T-cell (primary cell): ENCODE data around the gene DDAH2. TPM values are rescaled to one million over a fixed set of nuclear protein-coding genes. Genes with fewer than 3 reads are reported as not detected.

Source experiments
- ATAC-seq, 4 experiments: fragments of 200-7000 bp in 3 of 4; fragments of 150-1000 bp in 1 of 4; cut with Tn5 transposase; replicated peaks in 1 of 4; 1 replicate in 3 of 4; 2 replicates in 1 of 4; pipeline ENCODE4 v1.10.0; 2021; ENCODE audit warnings: moderate library complexity in 3 of 4, mild to moderate bottlenecking in 2 of 4, moderate number of reproducible peaks in 1 of 4
- CTCF ChIA-PET, 2 donors: fragments of 300-600 bp; sonication (Branson Sonifier 250); formaldehyde crosslinking; loops; one replicate each; lab custom pipeline; 2022; ENCODE audit warnings: antibody characterized with exemption in 2 of 2; lab: Charles Lee
- POLR2A ChIA-PET, 2 donors: fragments of 300-600 bp; sonication (Branson Sonifier 250); formaldehyde crosslinking; loops; one replicate each; lab custom pipeline; 2022; ENCODE audit warnings: antibody characterized with exemption in 2 of 2; lab: Charles Lee
- DNase-seq, 35 experiments: peaks; one replicate each; pipeline versions ENCODE4 v3.0.0 to v3.0.0-alpha.2; 2013 to 2023
- H3K27ac ChIP-seq: one replicate; pipeline ENCODE4 v1.5.1; 2013; ENCODE audit warnings: low read length
- H3K27me3 ChIP-seq, 2 experiments: replicated peaks in 1 of 2; 1 replicate in 1 of 2; 2 replicates in 1 of 2; pipeline versions ENCODE4 v1.6.1 to v1.7.0; 2013; ENCODE audit warnings: low read length in 1 of 2, mixed read lengths in 1 of 2; ENCODE audit not compliant: control insufficient read depth in 2 of 2, insufficient read depth in 2 of 2; ENCODE audit errors: extremely low read depth in 1 of 2
- H3K36me3 ChIP-seq, 2 donors: 1 replicate in 1 of 2; 2 replicates in 1 of 2; pipeline versions ENCODE4 v1.6.1 to v1.7.0; 2013; ENCODE audit warnings: low read length in 1 of 2; ENCODE audit not compliant: control insufficient read depth in 2 of 2, insufficient read depth in 1 of 2; ENCODE audit errors: extremely low read depth in 1 of 2
- H3K4me1 ChIP-seq, 2 experiments: 1 replicate in 1 of 2; 2 replicates in 1 of 2; pipeline versions ENCODE4 v1.6.1 to v1.7.0; 2013; ENCODE audit warnings: low read length in 2 of 2, mixed read lengths in 1 of 2; ENCODE audit not compliant: insufficient read depth in 2 of 2, control insufficient read depth in 1 of 2; ENCODE audit errors: extremely low read depth in 1 of 2
- H3K4me3 ChIP-seq, 2 donors: 1 replicate in 1 of 2; 2 replicates in 1 of 2; pipeline versions ENCODE4 v1.5.1 to v1.7.0; 2013; ENCODE audit warnings: mild to moderate bottlenecking in 2 of 2, low read length in 1 of 2, moderate library complexity in 1 of 2; ENCODE audit not compliant: control insufficient read depth in 1 of 2; ENCODE audit errors: extremely low read depth in 1 of 2
- H3K9me3 ChIP-seq: 2 replicates; pipeline ENCODE4 v1.7.0; 2013
- H3K27ac Mint-ChIP-seq, 2 donors: one replicate each; pipeline ENCODE4 v1.8.0; 2020 to 2021; ENCODE audit warnings: mild to moderate bottlenecking in 2 of 2, mixed read lengths in 2 of 2
- H3K27me3 Mint-ChIP-seq, 2 donors: one replicate each; pipeline ENCODE4 v1.8.0; 2021 to 2022; ENCODE audit warnings: mixed read lengths in 2 of 2
- H3K36me3 Mint-ChIP-seq: one replicate; pipeline ENCODE4 v1.8.0; 2021; ENCODE audit warnings: mixed read lengths
- H3K4me1 Mint-ChIP-seq, 3 donors: one replicate each; pipeline ENCODE4 v1.8.0; 2020 to 2022; ENCODE audit warnings: mixed read lengths in 3 of 3, mild to moderate bottlenecking in 1 of 3
- H3K4me3 Mint-ChIP-seq, 3 donors: one replicate each; pipeline ENCODE4 v1.8.0; 2020 to 2022; ENCODE audit warnings: mild to moderate bottlenecking in 3 of 3, mixed read lengths in 3 of 3, moderate library complexity in 3 of 3
- H3K9me3 Mint-ChIP-seq, 3 donors: one replicate each; pipeline ENCODE4 v1.8.0; 2020 to 2022; ENCODE audit warnings: mixed read lengths in 3 of 3
- WGBS: methylation state at CpG from one replicate; pipeline ENCODE4 v1.1.5; 2013; ENCODE audit warnings: missing lambda C conversion rate; ENCODE audit not compliant: insufficient coverage; 5-methylcytosine and 5-hydroxymethylcytosine counted together
- total RNA-seq, 35 experiments: library from RNA in 6 of 35; stranded (reverse) in 6 of 35; fragments of 120-200 nt in 1 of 35; gene quantifications; one replicate each; pipeline versions ENCODE4 v1.2.1 to v1.2.4 and lab custom pipeline; 2013 to 2026

DDAH2 gene
- total RNA-seq, 5 donors from 2014 or later (not counting 1 experiment from before 2014, with no cell fraction given), result 9.0 to 13.2 (median 11.5) TPM

DNA sequence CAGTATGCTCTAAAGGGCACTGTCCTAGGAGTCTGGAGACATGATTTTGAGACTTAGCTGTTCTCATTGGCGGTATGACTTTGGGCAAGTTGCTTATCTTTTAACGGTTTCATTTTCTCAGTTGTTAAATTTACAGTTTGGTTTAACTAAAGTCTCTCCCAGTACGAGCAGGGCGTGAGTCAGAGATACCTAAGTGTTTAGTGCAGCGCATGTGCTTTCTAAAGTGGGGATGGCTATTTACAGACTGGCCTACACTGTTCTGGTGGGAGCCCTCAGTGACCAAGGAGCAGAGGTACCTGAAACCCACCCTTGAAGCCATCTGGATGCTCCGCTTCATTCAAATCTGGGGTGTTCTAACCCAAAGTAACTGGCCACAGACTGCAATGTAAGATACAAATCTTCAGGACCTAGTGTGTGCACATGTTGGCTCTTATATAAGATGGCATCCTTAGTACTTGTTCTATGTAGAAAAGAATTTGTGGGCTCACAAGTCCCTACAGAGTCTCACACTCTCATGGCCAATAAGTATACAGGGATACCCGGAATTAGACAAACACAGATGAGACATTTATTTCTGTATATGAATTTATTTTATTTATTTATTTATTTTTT, 21.4 kb upstream of the DDAH2 start:
- ChIA-PET POLR2A (no interaction called here), CTCF (no interaction called here)
- H3K4me1 ChIP-seq, result no peaks in the 10 kb centered on the region
- no peaks in the 10 kb centered on the region for H3K27me3 Mint-ChIP-seq
- ATAC-seq (no peak), DNase-seq (no peak)
- no peaks in the 10 kb centered on the region for H3K4me1 Mint-ChIP-seq
- H3K9me3 Mint-ChIP-seq, result no peaks in the 10 kb centered on the region
- WGBS, result 95% methylated on average over 5 of the region's 7 CpGs
- H3K27ac Mint-ChIP-seq, result no peak overlapping the region
- H3K36me3 Mint-ChIP-seq, result no peaks in the 10 kb centered on the region
- no peak overlapping the region for H3K27ac ChIP-seq
- H3K4me3 ChIP-seq, result no peak overlapping the region
- peaks cover 0 to 3% of the 10 kb centered on the region in 2 donors for H3K36me3 ChIP-seq
- H3K27me3 ChIP-seq, result no peaks in the 10 kb centered on the region
- H3K9me3 ChIP-seq, result no peaks in the 10 kb centered on the region
- no peak overlapping the region for H3K4me3 Mint-ChIP-seq

- CTCF ChIA-PET, result no interaction called here
Observed at GRCh38 chr6:31749301-31750036, 20.4 kb upstream of the DDAH2 start.

GRCh38 chr6:31744422-31744821, 15.3 kb upstream of the DDAH2 start:
- Histone ChIP-seq H3K27me3 (no peaks in the 10 kb centered on the region), H3K27ac (no peak overlapping the region), H3K4me3 (no peak overlapping the region), H3K4me1 (peaks cover 3 to 14% of the 10 kb centered on the region in 2 experiments), H3K36me3 (peaks cover 0 to 3% of the 10 kb centered on the region in 2 donors), H3K9me3 (no peaks in the 10 kb centered on the region)
- Mint-ChIP-seq H3K4me3 (no peak overlapping the region), H3K27me3 (no peaks in the 10 kb centered on the region), H3K36me3 (peaks cover 13% of the 10 kb centered on the region), H3K27ac (no peak overlapping the region), H3K9me3 (no peaks in the 10 kb centered on the region), H3K4me1 (peaks cover 12 to 18% (median 14%) of the 10 kb centered on the region in 3 donors)
- no peak for DNase-seq
- CTCF ChIA-PET, result no interaction called here
- no peak for ATAC-seq
- 40% methylated on average over 1 of the region's 1 CpG for WGBS
- POLR2A ChIA-PET, result no interaction called here

More at GRCh38 chr6:31749301-31750036, 20.4 kb upstream of the DDAH2 start:
- H3K9me3 ChIP-seq, result no peaks in the 10 kb centered on the region
- no peaks in the 10 kb centered on the region for H3K27me3 Mint-ChIP-seq
- no peaks in the 10 kb centered on the region for H3K36me3 Mint-ChIP-seq
- H3K27ac Mint-ChIP-seq, result no peak overlapping the region
- no peak overlapping the region for H3K27ac ChIP-seq
- H3K4me3 Mint-ChIP-seq, result no peak overlapping the region
- no peaks in the 10 kb centered on the region for H3K4me1 Mint-ChIP-seq
- no peak for ATAC-seq
- H3K27me3 ChIP-seq, result no peaks in the 10 kb centered on the region
- POLR2A ChIA-PET, result interaction anchor here in 1 of 2 donors (0.6 kb wide), 1 partner anchor 118 kb away, joined by 3 read pairs; no protein-coding TSS in a partner anchor
- 100% methylated on average over 2 of the region's 8 CpGs for WGBS
- H3K9me3 Mint-ChIP-seq, result no peaks in the 10 kb centered on the region
- no peak for DNase-seq
- H3K4me3 ChIP-seq, result no peak overlapping the region
- H3K36me3 ChIP-seq, result peaks cover 0 to 3% of the 10 kb centered on the region in 2 donors
- H3K4me1 ChIP-seq, result no peaks in the 10 kb centered on the region

GRCh38 chr6:31742894-31743293, 13.8 kb upstream of the DDAH2 start:
- Histone ChIP-seq H3K27me3 (no peaks in the 10 kb centered on the region), H3K9me3 (no peaks in the 10 kb centered on the region), H3K4me1 (peaks cover 16 to 29% of the 10 kb centered on the region in 2 experiments), H3K4me3 (no peak overlapping the region), H3K36me3 (peaks cover 0 to 3% of the 10 kb centered on the region in 2 donors), H3K27ac (no peak overlapping the region)
- DNase-seq, result no peak
- CTCF ChIA-PET, result interaction anchor here in 1 of 2 donors (0.5 kb wide), 1 partner anchor 89 kb away, joined by 6 read pairs; no protein-coding TSS in a partner anchor
- WGBS, result 94% methylated on average over 3 of the region's 3 CpGs
- no peak for ATAC-seq
- H3K27me3 Mint-ChIP-seq, result no peaks in the 10 kb centered on the region
- no peak overlapping the region for H3K4me3 Mint-ChIP-seq
- no peaks in the 10 kb centered on the region for H3K9me3 Mint-ChIP-seq
- POLR2A ChIA-PET, result no interaction called here
- peaks cover 26 to 33% (median 29%) of the 10 kb centered on the region in 3 donors for H3K4me1 Mint-ChIP-seq
- H3K36me3 Mint-ChIP-seq, result peaks cover 13% of the 10 kb centered on the region
- no peak overlapping the region for H3K27ac Mint-ChIP-seq

- Mint-ChIP-seq H3K4me3 (peak overlapping the region in 2 of 3 donors; percentile 25 to 92), H3K9me3 (no peaks in the 10 kb centered on the region), H3K27me3 (no peaks in the 10 kb centered on the region), H3K4me1 (peaks cover 37 to 44% (median 40%) of the 10 kb centered on the region in 3 donors), H3K27ac (no peak overlapping the region), H3K36me3 (peaks cover 13% of the 10 kb centered on the region)
- WGBS, result 100% methylated on average over 2 of the region's 2 CpGs
- no peaks in the 10 kb centered on the region for H3K36me3 ChIP-seq
- H3K27me3 ChIP-seq, result no peaks in the 10 kb centered on the region
- H3K4me1 ChIP-seq, result peaks cover 24 to 40% of the 10 kb centered on the region in 2 experiments
- H3K9me3 ChIP-seq, result no peaks in the 10 kb centered on the region
- no peak for ATAC-seq
- ChIA-PET CTCF (no interaction called here), POLR2A (interaction anchor here (0.6 to 0.7 kb wide), 4 partner anchors 12 to 117 kb away, joined by 3 to 6 read pairs (median 4); partner anchors contain the start of genes HSPA1B (in 1 of the 2) and LY6G6C (in 1 of the 2))
- H3K4me3 ChIP-seq, result no peak overlapping the region
- H3K27ac ChIP-seq, result no peak overlapping the region
- no peak for DNase-seq
Observed at GRCh38 chr6:31741815-31742214, 12.7 kb upstream of the DDAH2 start.

GRCh38 chr6:31740397-31741223, 11.5 kb upstream of the DDAH2 start:
- H3K36me3 ChIP-seq, result no peaks in the 10 kb centered on the region
- Mint-ChIP-seq H3K36me3 (peaks cover 13% of the 10 kb centered on the region), H3K9me3 (no peaks in the 10 kb centered on the region), H3K4me3 (peak overlapping the region; percentile 85 to 92 (median 92)), H3K27me3 (no peaks in the 10 kb centered on the region), H3K4me1 (peaks cover 48 to 56% (median 52%) of the 10 kb centered on the region in 3 donors), H3K27ac (peak overlapping the region; percentile 53 to 88)
- peaks cover 36 to 51% of the 10 kb centered on the region in 2 experiments for H3K4me1 ChIP-seq
- WGBS, result 12% methylated on average over 23 of the region's 29 CpGs
- ATAC-seq (no peak), DNase-seq (no peak)
- ChIA-PET CTCF (interaction anchor here (0.5 to 3.1 kb wide), 8 partner anchors 10 to 192 kb away, joined by 3 to 18 read pairs (median 4); partner anchors contain the start of genes DDAH2 (in 1 of the 2) and NEU1 (in 1 of the 2)), POLR2A (no interaction called here)
- H3K9me3 ChIP-seq, result no peaks in the 10 kb centered on the region
- peak overlapping the region; percentile 82 to 92 for H3K4me3 ChIP-seq
- H3K27me3 ChIP-seq, result no peaks in the 10 kb centered on the region
- H3K27ac ChIP-seq, result peak overlapping the region; percentile 19
